Measurements from ENCODE around the gene CFAP65.
A peak's percentile ranks its signal among the peaks of the same experiment; 100 is the strongest.

Gene CFAP65

GRCh38 chr2:219060821-219061791 is 19.8 kb upstream of the CFAP65 start, which contains the start of gene IHH:
Gene IHH (minus strand): TSS chr2:219060921. CDS start chr2:219060467, 454 bp downstream.
- no peak for DNase-seq

- DNase-seq: no peak
Measured at GRCh38 chr2:219059725-219060682, 18.7 kb upstream of the CFAP65 start.

DNA sequence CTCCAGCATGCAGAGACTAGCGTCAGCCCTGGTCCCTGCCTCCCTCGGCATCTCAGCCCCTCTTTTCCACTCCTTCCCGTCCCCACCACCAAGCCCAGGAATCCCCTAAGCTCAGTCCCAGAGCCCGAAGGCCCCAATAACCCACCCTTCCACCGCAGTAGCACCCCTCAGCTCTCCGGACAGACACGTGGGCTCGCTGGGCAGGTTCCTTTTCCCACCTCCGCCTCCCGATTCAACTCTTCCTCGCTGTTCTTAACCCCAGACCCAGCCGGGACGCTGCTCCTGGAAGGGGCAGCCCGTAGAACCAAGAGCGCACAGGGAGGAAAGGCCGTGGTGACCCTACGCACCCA is 18.0 kb upstream of the CFAP65 start:
- DNase-seq: no peak

- no peak for DNase-seq
Measured at GRCh38 chr2:219058541-219059374, 17.4 kb upstream of the CFAP65 start.

GRCh38 chr2:219057709-219058540 is 16.6 kb upstream of the CFAP65 start:
- DNase-seq: peak; percentile 76 to 81

DNA sequence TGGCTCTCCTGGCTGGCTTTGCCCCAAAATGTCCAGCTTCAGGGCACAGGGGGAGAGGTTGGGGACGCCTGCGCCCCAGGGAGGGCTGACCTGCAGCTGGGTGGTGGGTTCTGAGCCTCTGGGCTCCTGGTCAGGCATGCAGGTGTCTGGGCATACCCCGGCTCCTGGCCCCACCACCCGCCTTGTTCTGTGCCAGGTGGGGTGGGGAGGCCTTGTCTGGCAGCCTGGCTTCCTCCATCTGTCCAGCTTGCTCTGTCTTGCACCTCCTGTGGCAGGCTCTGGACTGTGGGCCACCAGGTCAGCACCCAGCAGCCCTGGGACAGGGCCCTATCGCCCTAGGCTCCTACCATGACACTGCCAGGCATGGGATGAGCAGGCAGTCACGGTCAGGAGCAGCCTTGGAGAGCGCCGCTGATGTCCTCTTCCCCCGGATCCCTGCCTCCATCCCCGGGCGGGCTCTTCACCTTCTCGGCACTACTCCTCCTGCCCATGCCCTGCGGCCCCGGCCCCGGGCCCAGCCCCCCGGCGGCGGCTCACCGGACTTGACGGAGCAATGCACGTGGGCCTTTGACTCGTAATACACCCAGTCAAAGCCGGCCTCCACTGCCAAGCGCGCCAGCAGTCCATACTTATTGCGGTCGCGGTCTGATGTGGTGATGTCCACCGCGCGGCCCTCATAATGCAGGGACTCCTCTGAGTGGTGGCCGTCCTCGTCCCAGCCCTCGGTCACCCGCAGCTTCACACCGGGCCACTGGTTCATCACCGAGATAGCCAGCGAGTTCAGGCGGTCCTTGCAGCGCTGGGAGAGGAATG is 15.8 kb upstream of the CFAP65 start:
- no peak for DNase-seq

DNA sequence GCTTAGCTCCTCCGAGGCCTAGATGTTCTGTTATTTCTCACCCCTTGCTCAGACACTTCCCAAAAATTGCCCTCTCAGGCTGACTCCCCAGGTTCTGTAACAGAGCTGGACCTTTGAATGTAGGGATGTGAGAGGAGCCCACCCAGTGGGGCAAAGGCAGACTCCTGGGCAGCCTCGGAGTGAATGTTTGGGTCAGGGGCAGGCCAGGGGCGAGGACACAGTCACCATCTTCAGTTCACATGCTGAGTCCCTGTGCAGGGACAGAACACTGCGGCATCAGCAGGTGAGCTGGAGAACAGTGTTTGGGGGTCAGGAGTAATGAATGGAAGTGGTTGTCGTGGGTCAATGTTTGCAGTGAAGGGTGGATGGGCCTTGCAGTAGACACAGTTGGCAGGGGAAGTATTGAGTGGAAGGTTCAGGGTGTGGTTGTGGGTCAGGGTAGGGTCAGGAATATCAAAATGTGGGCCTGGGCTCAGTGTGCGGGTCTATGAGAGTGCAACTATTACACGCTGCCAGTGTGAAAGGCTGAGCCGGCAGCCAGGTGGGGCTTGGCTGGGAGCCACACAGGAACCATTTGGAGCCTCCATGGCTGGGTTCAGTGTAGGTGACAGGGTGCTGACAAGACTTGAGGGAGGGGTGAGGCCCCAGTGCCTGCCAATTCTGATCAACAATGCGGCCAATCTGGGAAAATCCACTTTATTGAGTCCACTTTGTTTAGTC is 15.0 kb upstream of the CFAP65 start:
- DNase-seq: no peak

- no peak for DNase-seq
Measured at GRCh38 chr2:219054956-219055903, 13.9 kb upstream of the CFAP65 start.

- no peak for DNase-seq
Measured at GRCh38 chr2:219049282-219049681, 8.0 kb upstream of the CFAP65 start.

- no peak for DNase-seq
Measured at GRCh38 chr2:219045937-219046550, 4.7 kb upstream of the CFAP65 start.

GRCh38 chr2:219042750-219043149 is 1.4 kb upstream of the CFAP65 start:
- no peak for DNase-seq

- DNase-seq: no peak
Measured at GRCh38 chr2:219042157-219042556, 841 bp upstream of the CFAP65 start.

DNA sequence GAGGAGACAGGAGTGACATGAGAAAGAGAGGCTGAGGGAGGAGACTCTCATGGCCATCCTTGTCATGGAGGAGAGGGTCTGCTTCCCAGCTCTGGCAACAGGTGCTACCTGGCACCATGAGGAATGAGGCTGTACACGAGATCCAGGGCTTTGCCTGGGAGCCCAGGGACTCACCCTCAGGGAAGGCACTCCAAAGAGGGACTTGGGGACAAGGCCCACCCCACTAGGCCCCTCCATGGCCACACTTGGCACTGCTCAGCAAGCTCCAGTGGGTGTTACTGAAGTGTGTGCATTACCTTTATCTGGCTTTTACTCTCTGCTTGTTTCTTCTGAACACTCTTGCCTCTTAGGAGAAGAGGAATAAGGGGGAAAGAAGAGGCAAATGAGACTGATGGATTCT is 2.7 kb downstream of the CFAP65 start:
- no peak for DNase-seq

DNA sequence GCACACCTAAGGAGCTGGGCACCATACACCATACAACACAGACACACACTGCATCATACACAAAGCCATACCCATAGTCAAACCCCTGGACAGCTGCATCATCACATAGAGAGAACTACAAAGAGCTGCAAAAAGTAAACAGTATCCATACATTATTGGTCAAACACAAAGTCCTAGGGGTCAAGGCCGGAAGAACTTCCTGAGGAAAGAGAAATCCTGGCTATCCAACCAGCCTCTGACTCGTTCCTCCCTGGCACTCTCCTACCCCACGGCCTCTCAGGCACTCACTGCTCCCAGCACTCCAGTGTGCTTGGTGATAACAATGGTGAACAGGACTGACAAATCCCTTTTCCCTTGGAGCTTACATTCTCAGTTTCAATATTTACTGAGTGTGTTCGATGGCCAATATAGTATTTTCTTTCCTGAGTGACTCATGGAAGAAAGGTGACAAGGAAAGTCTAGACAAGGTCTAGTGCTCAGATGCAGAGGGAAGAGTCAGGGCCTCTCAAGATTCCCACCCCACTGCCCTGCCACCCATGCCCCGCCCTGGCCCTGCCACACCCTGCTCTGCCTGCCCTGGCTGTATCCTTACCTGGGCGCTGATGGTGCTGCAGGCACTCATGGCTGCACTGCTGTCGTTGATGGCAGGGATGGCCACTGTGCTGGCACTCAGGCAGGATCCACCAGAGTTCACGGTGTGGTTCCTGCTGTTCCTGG is 3.4 kb downstream of the CFAP65 start:
- no peak for DNase-seq

GRCh38 chr2:219035942-219036341 is 5.4 kb downstream of the CFAP65 start:
- no peak for DNase-seq

GRCh38 chr2:219034823-219035222 is 6.5 kb downstream of the CFAP65 start:
- DNase-seq: no peak

- no peak for DNase-seq
Measured at GRCh38 chr2:219032051-219032745, 9.1 kb downstream of the CFAP65 start.
